Activated effector memory CD4-positive, alpha-beta T cell treated with Interleukin-2 at 50 U/mL for 16 hours (primary cell): ENCODE data around the gene NUP214.
"Not testable (repeated sequence)": the region's sequence is repeated elsewhere in the genome, so short reads cannot be mapped to it uniquely, and the experiment has no call there.

ENCODE experiments used
- DNase-seq: peaks from one replicate; pipeline ENCODE4 v3.0.0-alpha.2; 2020

The NUP214 gene

GRCh38 chr9:131096269-131097125, 28.9 kb upstream of the NUP214 start, which contains the start of gene AIF1L:
Gene AIF1L, plus strand, starts transcription at chr9:131096531. Its CDS starts 99 bp downstream, at chr9:131096630.
- DNase-seq = no peak

- no peak for DNase-seq
These were observed 28.0 kb upstream of the NUP214 start for GRCh38 chr9:131097126-131097947.

GRCh38 chr9:131097948-131098278, 27.5 kb upstream of the NUP214 start:
- DNase-seq = no peak

- DNase-seq = no peak
These were observed 26.8 kb upstream of the NUP214 start for GRCh38 chr9:131098391-131099101.

GRCh38 chr9:131099102-131099606, 26.2 kb upstream of the NUP214 start:
- DNase-seq = no peak

GRCh38 chr9:131099845-131100244, 25.5 kb upstream of the NUP214 start:
- not testable (repeated sequence) for DNase-seq

- DNase-seq = no peak
These were observed 24.9 kb upstream of the NUP214 start for GRCh38 chr9:131100445-131100844.

GRCh38 chr9:131101207-131101964, 24.0 kb upstream of the NUP214 start:
- no peak for DNase-seq

- DNase-seq = no peak
These were observed 22.4 kb upstream of the NUP214 start for GRCh38 chr9:131103024-131103423.

GRCh38 chr9:131103535-131103934, 21.9 kb upstream of the NUP214 start:
- no peak for DNase-seq

GRCh38 chr9:131104016-131104740, 21.2 kb upstream of the NUP214 start:
- no peak for DNase-seq

- no peak for DNase-seq
These were observed 19.4 kb upstream of the NUP214 start for GRCh38 chr9:131105952-131106351.

GRCh38 chr9:131107760-131108159, 17.6 kb upstream of the NUP214 start:
- DNase-seq = no peak

GRCh38 chr9:131111186-131111853, 14.1 kb upstream of the NUP214 start:
- no peak for DNase-seq

- DNase-seq = no peak
These were observed 13.5 kb upstream of the NUP214 start for GRCh38 chr9:131111854-131112311.

GRCh38 chr9:131112374-131113154, 12.8 kb upstream of the NUP214 start:
- DNase-seq = no peak

GRCh38 chr9:131113655-131114054, 11.7 kb upstream of the NUP214 start:
- DNase-seq = no peak

GRCh38 chr9:131114084-131114535, 11.3 kb upstream of the NUP214 start:
- no peak for DNase-seq

GRCh38 chr9:131115360-131115742, 10.0 kb upstream of the NUP214 start:
- not testable (repeated sequence) for DNase-seq
